ENCODE results near the gene XRCC1.

DNA sequence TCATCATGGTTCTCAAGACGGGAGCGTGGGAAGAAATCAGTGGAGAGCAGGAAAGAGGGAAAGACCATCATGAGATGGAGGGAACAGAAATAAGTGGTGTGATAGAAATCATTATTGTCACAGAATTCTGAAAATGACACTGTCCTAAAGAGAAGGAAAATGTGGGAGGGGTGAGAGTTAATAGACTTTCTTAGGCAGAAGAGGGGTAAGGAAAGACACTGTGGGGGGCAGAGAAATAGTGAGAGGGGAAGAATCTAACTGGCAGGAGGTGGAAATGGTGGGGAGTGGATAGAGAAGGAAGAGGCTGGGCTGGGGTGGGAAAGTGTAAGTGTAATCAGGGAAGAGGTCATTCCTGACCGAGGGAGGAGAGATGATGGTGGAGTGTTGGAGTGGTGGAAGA is 3.5 kb upstream of the XRCC1 start:
- TF ChIP-seq, protein P1, sequence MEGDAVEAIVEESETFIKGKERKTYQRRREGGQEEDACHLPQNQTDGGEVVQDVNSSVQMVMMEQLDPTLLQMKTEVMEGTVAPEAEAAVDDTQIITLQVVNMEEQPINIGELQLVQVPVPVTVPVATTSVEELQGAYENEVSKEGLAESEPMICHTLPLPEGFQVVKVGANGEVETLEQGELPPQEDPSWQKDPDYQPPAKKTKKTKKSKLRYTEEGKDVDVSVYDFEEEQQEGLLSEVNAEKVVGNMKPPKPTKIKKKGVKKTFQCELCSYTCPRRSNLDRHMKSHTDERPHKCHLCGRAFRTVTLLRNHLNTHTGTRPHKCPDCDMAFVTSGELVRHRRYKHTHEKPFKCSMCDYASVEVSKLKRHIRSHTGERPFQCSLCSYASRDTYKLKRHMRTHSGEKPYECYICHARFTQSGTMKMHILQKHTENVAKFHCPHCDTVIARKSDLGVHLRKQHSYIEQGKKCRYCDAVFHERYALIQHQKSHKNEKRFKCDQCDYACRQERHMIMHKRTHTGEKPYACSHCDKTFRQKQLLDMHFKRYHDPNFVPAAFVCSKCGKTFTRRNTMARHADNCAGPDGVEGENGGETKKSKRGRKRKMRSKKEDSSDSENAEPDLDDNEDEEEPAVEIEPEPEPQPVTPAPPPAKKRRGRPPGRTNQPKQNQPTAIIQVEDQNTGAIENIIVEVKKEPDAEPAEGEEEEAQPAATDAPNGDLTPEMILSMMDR (IDR thresholded peaks at IDR 0.05): no peak
- TF ChIP-seq POLR2A (IDR thresholded peaks at IDR 0.05): no peak

Data from heart left ventricle (tissue), 13 donors.